SK-N-SH (cell line): ENCODE results near the gene CPM. TPM values are rescaled to one million over a fixed set of nuclear protein-coding genes. Genes with fewer than 3 reads are reported as not detected.

ENCODE experiments used
- CTCF ChIA-PET: fragments of 300-600, 350-600 bp; formaldehyde crosslinking; extraction: SDS; loops from one replicate; lab custom pipeline; 2021; lab: Yijun Ruan, JAX
- POLR2A ChIA-PET: fragments of 350-600 bp; sonication (Branson Sonifier 250); formaldehyde crosslinking; extraction: SDS; loops from one replicate; lab custom pipeline; 2020; ENCODE audit warnings: antibody characterized with exemption, inconsistent platforms; lab: Yijun Ruan, JAX
- DNase-seq: peaks from one replicate; pipeline ENCODE4 v3.0.0; 2012
- H2AFZ ChIP-seq: fragments of 200-600 bp; sonication (generic); 2 replicates; pipeline ENCODE4 v1.8.1; 2016; ENCODE audit warnings: antibody characterized with exemption, mild to moderate bottlenecking, low read depth
- H3F3A ChIP-seq: fragments of 200-600 bp; sonication (generic); replicated peaks from 2 replicates; pipeline ENCODE3; 2016; ENCODE audit warnings: antibody characterized with exemption, mild to moderate bottlenecking; ENCODE audit not compliant: insufficient read depth
- H3K27ac ChIP-seq, 2 experiments: fragments of 200-500 bp in 1 of 2; fragments of 200-600 bp in 1 of 2; sonication (Bioruptor generic) in 1 of 2; sonication (generic), shearing (Covaris generic) in 1 of 2; 2 replicates each; pipeline versions ENCODE4 v1.5.1 to v1.6.1; 2014 to 2016; ENCODE audit warnings: low read depth in 2 of 2, inconsistent platforms in 1 of 2, low read length in 1 of 2, mild to moderate bottlenecking in 1 of 2, mixed read lengths in 1 of 2
- H3K27me3 ChIP-seq: fragments of 200-600 bp; sonication (generic), shearing (Covaris generic); 2 replicates; pipeline ENCODE4 v1.6.1; 2016; ENCODE audit warnings: mixed run types; ENCODE audit not compliant: insufficient read depth
- H3K36me3 ChIP-seq, 2 experiments: fragments of 200-500 bp in 1 of 2; fragments of 200-600 bp in 1 of 2; sonication (Bioruptor generic) in 1 of 2; sonication (generic) in 1 of 2; replicated peaks in 1 of 2; 2 replicates each; pipeline versions ENCODE3 to v1.5.1; 2014 to 2016; ENCODE audit warnings: low read length in 1 of 2, mild to moderate bottlenecking in 1 of 2; ENCODE audit not compliant: insufficient read depth in 2 of 2, control insufficient read depth in 1 of 2
- H3K4me1 ChIP-seq, 2 experiments: fragments of 200-500 bp in 1 of 2; fragments of 200-600 bp in 1 of 2; sonication (Bioruptor generic) in 1 of 2; sonication (generic), shearing (Covaris generic) in 1 of 2; 2 replicates each; pipeline versions ENCODE4 v1.5.1 to v1.6.1; 2014 to 2016; ENCODE audit warnings: low read depth in 1 of 2, low read length in 1 of 2, mixed run types in 1 of 2; ENCODE audit not compliant: insufficient read depth in 2 of 2, control insufficient read depth in 1 of 2
- H3K4me2 ChIP-seq: fragments of 200-600 bp; sonication (generic), shearing (Covaris generic); 2 replicates; pipeline ENCODE4 v1.6.1; 2017; ENCODE audit warnings: mixed run types
- H3K4me3 ChIP-seq, 2 experiments: fragments of 200-500 bp in 1 of 2; fragments of 200-600 bp in 1 of 2; sonication (Bioruptor generic) in 1 of 2; sonication (generic), shearing (Covaris generic) in 1 of 2; 2 replicates each; pipeline versions ENCODE4 v1.5.1 to v1.8.1; 2014 to 2016; ENCODE audit warnings: low read depth in 2 of 2, inconsistent platforms in 1 of 2, low read length in 1 of 2, mild to moderate bottlenecking in 1 of 2, mixed read lengths in 1 of 2, moderate library complexity in 1 of 2
- H3K79me2 ChIP-seq: fragments of 200-600 bp; sonication (generic); 2 replicates; pipeline ENCODE4 v1.8.1; 2017; ENCODE audit warnings: mild to moderate bottlenecking; ENCODE audit not compliant: insufficient read depth
- H3K9ac ChIP-seq: fragments of 200-600 bp; sonication (generic); 2 replicates; pipeline ENCODE4 v1.6.1; 2017; ENCODE audit warnings: mixed run types
- H3K9me2 ChIP-seq: fragments of 200-600 bp; sonication (generic); 2 replicates; pipeline ENCODE4 v1.6.1; 2017; ENCODE audit warnings: mixed run types
- H3K9me3 ChIP-seq: fragments of 200-600 bp; sonication (generic); 2 replicates; pipeline ENCODE4 v1.6.1; 2017; ENCODE audit warnings: mixed run types, mild to moderate bottlenecking, moderate library complexity
- H4K20me1 ChIP-seq: fragments of 200-600 bp; sonication (generic); 2 replicates; pipeline ENCODE4 v1.6.1; 2017; ENCODE audit warnings: mild to moderate bottlenecking, mixed run types; ENCODE audit not compliant: insufficient read depth
- CHD2 ChIP-seq: fragments of 150-350 bp; IDR thresholded peaks from 2 replicates; pipeline ENCODE4 v1.6.1; 2018; ENCODE audit warnings: low read length; ENCODE audit not compliant: partially characterized antibody
- ELF1 ChIP-seq: IDR thresholded peaks from 2 replicates; pipeline ENCODE4 v1.4.0; 2012
- EP300 ChIP-seq, 2 experiments: IDR thresholded peaks; 2 replicates each; pipeline versions ENCODE4 v1.4.0 to v1.6.1; 2012; ENCODE audit warnings: borderline replicate concordance in 1 of 2, low read depth in 1 of 2, low read length in 1 of 2
- EZH2phosphoT487 ChIP-seq: fragments of 200-600 bp; sonication (generic); IDR thresholded peaks from 2 replicates; pipeline ENCODE4 v1.6.1; 2017; ENCODE audit warnings: low read depth, mixed run types, mild to moderate bottlenecking, antibody characterized with exemption, moderate library complexity, borderline replicate concordance
- FOSL2 ChIP-seq: IDR thresholded peaks from 2 replicates; pipeline ENCODE4 v1.4.0; 2012; ENCODE audit warnings: low read depth, mild to moderate bottlenecking, moderate library complexity, borderline replicate concordance
- FOXJ3 ChIP-seq: sonication (generic); formaldehyde crosslinking; IDR thresholded peaks from 2 replicates; pipeline ENCODE4 v1.5.1; 2020; ENCODE audit warnings: mild to moderate bottlenecking, missing genetic modification reagents
- FOXM1 ChIP-seq: IDR thresholded peaks from 2 replicates; pipeline ENCODE4 v1.4.0; 2012; ENCODE audit warnings: low read depth, mild to moderate bottlenecking
- GATA2 ChIP-seq: sonication (generic); formaldehyde crosslinking; IDR thresholded peaks from 2 replicates; pipeline ENCODE4 v1.5.0; 2020; ENCODE audit warnings: mild to moderate bottlenecking, missing genetic modification reagents
- IRF3 ChIP-seq: fragments of 150-350 bp; IDR thresholded peaks from 2 replicates; pipeline ENCODE4 v1.6.1; 2016; ENCODE audit warnings: mild to moderate bottlenecking, low read depth, low read length
- JUND ChIP-seq: IDR thresholded peaks from 2 replicates; pipeline ENCODE4 v1.4.0; 2012
- NFIC ChIP-seq: IDR thresholded peaks from 2 replicates; pipeline ENCODE4 v1.4.0; 2012; ENCODE audit warnings: borderline replicate concordance
- NRF1 ChIP-seq: IDR thresholded peaks from 2 replicates; pipeline ENCODE4 v1.6.1; 2012; ENCODE audit warnings: low read depth, mild to moderate bottlenecking, low read length
- PBX3 ChIP-seq: IDR thresholded peaks from 2 replicates; pipeline ENCODE4; 2012
- POLR2AphosphoS5 ChIP-seq: IDR thresholded peaks from 2 replicates; pipeline ENCODE4 v1.6.1; 2012; ENCODE audit warnings: low read depth, low read length
- RAD21 ChIP-seq: IDR thresholded peaks from 2 replicates; pipeline ENCODE4 v1.6.1; 2012; ENCODE audit warnings: mild to moderate bottlenecking, low read length
- RCOR1 ChIP-seq: fragments of 150-350 bp; IDR thresholded peaks from 2 replicates; pipeline ENCODE4 v1.6.1; 2017; ENCODE audit warnings: antibody characterized with exemption, low read length
- REST ChIP-seq: IDR thresholded peaks from 2 replicates; pipeline ENCODE4 v1.6.1; 2012; ENCODE audit warnings: mild to moderate bottlenecking, low read depth, low read length, moderate library complexity
- SIN3A ChIP-seq: IDR thresholded peaks from 2 replicates; pipeline ENCODE4 v1.6.1; 2012; ENCODE audit warnings: low read depth, mild to moderate bottlenecking, low read length, moderate library complexity, borderline replicate concordance
- SMC3 ChIP-seq: IDR thresholded peaks from 2 replicates; pipeline ENCODE4 v1.6.1; 2012; ENCODE audit warnings: low read depth, low read length, improper control_type of control experiment
- TAF1 ChIP-seq: IDR thresholded peaks from 2 replicates; pipeline ENCODE4 v1.6.1; 2012; ENCODE audit warnings: low read depth, mild to moderate bottlenecking, low read length, moderate library complexity, borderline replicate concordance
- TCF12 ChIP-seq: IDR thresholded peaks from 2 replicates; pipeline ENCODE4 v1.4.0; 2012
- TEAD4 ChIP-seq: IDR thresholded peaks from 2 replicates; pipeline ENCODE4 v1.4.0; 2012; ENCODE audit warnings: mild to moderate bottlenecking, borderline replicate concordance; ENCODE audit not compliant: insufficient read depth
- USF1 ChIP-seq: IDR thresholded peaks from 2 replicates; pipeline ENCODE4 v1.4.0; 2012; ENCODE audit warnings: low read depth, borderline replicate concordance
- WGBS: methylation state at CpG from one replicate; pipeline ENCODE4 v1.1.6; 2017; ENCODE audit warnings: low lambda C conversion rate; 5-methylcytosine and 5-hydroxymethylcytosine counted together
- polyA plus RNA-seq, 3 experiments: library from polyadenylated mRNA; depleted of rRNA; stranded (reverse); fragments of >200 nt; gene quantifications; 2 replicates each; pipeline ENCODE4 v1.2.3, GENCODE V29; 2012
- TF ChIP-seq, protein P1 (sequence below): IDR thresholded peaks from 2 replicates; pipeline ENCODE4 v1.4.0; 2012; ENCODE audit warnings: low read depth
- TF ChIP-seq, protein P2 (sequence below): fragments of 200-600 bp; sonication (generic); IDR thresholded peaks from 2 replicates; pipeline ENCODE4 v1.6.1; 2017; ENCODE audit warnings: antibody characterized with exemption, mild to moderate bottlenecking, moderate library complexity

Gene CPM
- polyA plus RNA-seq, 1 of the 3 experiments (the other 2 are of a cell fraction) = 10.8 TPM

DNA sequence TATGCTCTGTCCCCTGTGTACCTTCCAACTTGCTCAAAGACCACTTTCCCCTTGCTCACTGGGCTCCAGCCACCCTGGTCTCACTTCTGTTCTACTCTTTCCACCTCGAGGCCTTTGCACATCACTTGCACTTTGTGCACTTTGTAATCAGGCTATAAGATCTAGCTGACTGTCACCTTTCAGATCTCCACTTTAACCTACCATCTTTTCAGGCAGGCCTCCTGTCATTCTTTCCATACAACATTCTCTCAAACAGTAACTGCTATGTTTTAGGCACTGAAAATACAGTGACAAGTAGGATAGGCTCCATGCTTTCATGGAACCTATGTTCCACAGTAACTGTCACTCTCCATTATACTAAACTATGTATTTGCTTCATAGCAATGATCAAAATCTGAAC is 14.0 kb downstream of the CPM start (continued):
- TF ChIP-seq REST (no peak), TAF1 (no peak)
- TF ChIP-seq, all 33 proteins: peak for 0

DNA sequence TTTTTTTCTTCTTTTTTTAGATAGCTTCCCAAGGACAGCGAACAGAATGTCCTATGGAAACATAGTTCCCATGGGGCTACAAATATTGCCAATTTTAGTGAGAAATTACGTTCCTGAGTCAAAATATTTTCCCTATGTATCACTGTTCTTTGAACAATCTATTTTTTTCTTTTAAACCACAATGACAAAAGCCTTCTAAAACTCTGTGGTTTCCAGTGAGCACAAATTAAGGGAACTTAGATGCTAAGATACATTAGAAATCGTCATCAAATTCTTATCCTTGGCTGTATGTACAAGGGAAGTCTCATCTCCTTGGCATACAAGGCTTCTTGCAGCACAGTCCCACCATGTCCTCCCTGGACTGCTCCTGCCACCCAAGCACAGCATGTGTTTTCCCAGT is 17.9 kb downstream of the CPM start:
- WGBS = 8% methylated on average over 3 of the region's 3 CpGs
- Histone ChIP-seq H3K79me2 (no peaks in the 10 kb centered on the region), H3K9me2 (no peaks in the 10 kb centered on the region), H3K27me3 (no peaks in the 10 kb centered on the region), H3K27ac (peak overlapping the region in 1 of 2 experiments; percentile 92; a peak in 2 of 4 replicates), H3K4me3 (no peak overlapping the region), H3K9me3 (no peaks in the 10 kb centered on the region), H3K9ac (peak overlapping the region; percentile 53; the same call in 1 of the 2 replicates), H3F3A (peaks cover 17% of the 10 kb centered on the region), H3K4me1 (no peaks in the 10 kb centered on the region), H3K36me3 (no peaks in the 10 kb centered on the region), H2AFZ (0 out of 2 replicates have a peak overlapping the region, but pooled peaks have one; percentile 4), H3K4me2 (peak overlapping the region; percentile 42; the same call in 1 of the 2 replicates), H4K20me1 (no peaks in the 10 kb centered on the region)
- ChIA-PET POLR2A (no interaction called here), CTCF (interaction anchor here (1.4 kb wide), 1 partner anchor 155 kb away, joined by 3 read pairs; no protein-coding TSS in a partner anchor)
- DNase-seq = no peak
- TF ChIP-seq FOXM1 = no peak
- TF ChIP-seq PBX3 = no peak; the same call in 1 of the 2 replicates
- no peak for TF ChIP-seq SIN3A
- TF ChIP-seq FOSL2 = peak; percentile 73
- TF ChIP-seq TEAD4 = peak; percentile 78; the same call in 1 of the 2 replicates
- TF ChIP-seq TCF12 = peak; percentile 74
- no peak for TF ChIP-seq USF1
- no peak for TF ChIP-seq SMC3
- TF ChIP-seq, protein P1, sequence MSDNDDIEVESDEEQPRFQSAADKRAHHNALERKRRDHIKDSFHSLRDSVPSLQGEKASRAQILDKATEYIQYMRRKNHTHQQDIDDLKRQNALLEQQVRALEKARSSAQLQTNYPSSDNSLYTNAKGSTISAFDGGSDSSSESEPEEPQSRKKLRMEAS = 0 out of 2 replicates have a peak, but pooled peaks have one; percentile 23
- TF ChIP-seq NRF1 = no peak
- TF ChIP-seq NFIC = peak; percentile 64; the same call in 1 of the 2 replicates
- no peak for TF ChIP-seq RAD21
- no peak; the same call in 1 of the 2 replicates for TF ChIP-seq POLR2AphosphoS5
- no peak for TF ChIP-seq CHD2
- TF ChIP-seq JUND = peak; percentile 78
- TF ChIP-seq IRF3 = no peak
- no peak for TF ChIP-seq RCOR1
- peak in 1 of 2 experiments; percentile 83; a peak in 2 of 4 replicates for TF ChIP-seq EP300 (IDR thresholded peaks at IDR 0.05; ENCODE audit: borderline replicate concordance in 1 of 2, low read depth in 1 of 2, low read length in 1 of 2)
- no peak for TF ChIP-seq FOXJ3 (CRISPR knock-in tag)
- TF ChIP-seq, protein P2, sequence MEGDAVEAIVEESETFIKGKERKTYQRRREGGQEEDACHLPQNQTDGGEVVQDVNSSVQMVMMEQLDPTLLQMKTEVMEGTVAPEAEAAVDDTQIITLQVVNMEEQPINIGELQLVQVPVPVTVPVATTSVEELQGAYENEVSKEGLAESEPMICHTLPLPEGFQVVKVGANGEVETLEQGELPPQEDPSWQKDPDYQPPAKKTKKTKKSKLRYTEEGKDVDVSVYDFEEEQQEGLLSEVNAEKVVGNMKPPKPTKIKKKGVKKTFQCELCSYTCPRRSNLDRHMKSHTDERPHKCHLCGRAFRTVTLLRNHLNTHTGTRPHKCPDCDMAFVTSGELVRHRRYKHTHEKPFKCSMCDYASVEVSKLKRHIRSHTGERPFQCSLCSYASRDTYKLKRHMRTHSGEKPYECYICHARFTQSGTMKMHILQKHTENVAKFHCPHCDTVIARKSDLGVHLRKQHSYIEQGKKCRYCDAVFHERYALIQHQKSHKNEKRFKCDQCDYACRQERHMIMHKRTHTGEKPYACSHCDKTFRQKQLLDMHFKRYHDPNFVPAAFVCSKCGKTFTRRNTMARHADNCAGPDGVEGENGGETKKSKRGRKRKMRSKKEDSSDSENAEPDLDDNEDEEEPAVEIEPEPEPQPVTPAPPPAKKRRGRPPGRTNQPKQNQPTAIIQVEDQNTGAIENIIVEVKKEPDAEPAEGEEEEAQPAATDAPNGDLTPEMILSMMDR = no peak
- no peak for TF ChIP-seq EZH2phosphoT487
- TF ChIP-seq ELF1 = no peak
- TF ChIP-seq GATA2 (CRISPR knock-in tag) = no peak
